GM21786 (cell line): Measurements from ENCODE around the gene S1PR5.

ENCODE experiments used
- ATAC-seq: cut with Tn5 transposase; IDR thresholded peaks from one replicate; pipeline ENCODE4 v1.9.1; 2021; ENCODE audit not compliant: unreplicated experiment

The S1PR5 gene

GRCh38 chr19:10473192-10473591, 44.1 kb downstream of the S1PR5 start:
- ATAC-seq: no peak

GRCh38 chr19:10471909-10472308, 45.3 kb downstream of the S1PR5 start:
- ATAC-seq: no peak

- ATAC-seq: no peak
Observed at GRCh38 chr19:10468133-10468532, 49.1 kb downstream of the S1PR5 start.

- no peak for ATAC-seq
Observed at GRCh38 chr19:10467104-10467706, 50.0 kb downstream of the S1PR5 start.

GRCh38 chr19:10464456-10464855, 52.8 kb downstream of the S1PR5 start:
- no peak for ATAC-seq
